Rectal smooth muscle tissue (tissue), 1 donor: ENCODE results near the gene AXDND1.
"Not testable (repeated sequence)": the region's sequence is repeated elsewhere in the genome, so short reads cannot be mapped to it uniquely, and the experiment has no call there.

Experiments
- H3K27ac ChIP-seq: one replicate; pipeline ENCODE4 v1.7.0; 2013; ENCODE audit warnings: low read depth, low read length, inconsistent platforms
- H3K27me3 ChIP-seq: one replicate; pipeline ENCODE4 v1.7.0; 2013; ENCODE audit warnings: low read length; ENCODE audit not compliant: control insufficient read depth, insufficient read depth
- H3K36me3 ChIP-seq: one replicate; pipeline ENCODE4 v1.7.0; 2013; ENCODE audit warnings: low read length; ENCODE audit not compliant: control insufficient read depth, insufficient read depth
- H3K4me1 ChIP-seq: one replicate; pipeline ENCODE4 v1.7.0; 2013; ENCODE audit warnings: low read length; ENCODE audit not compliant: control insufficient read depth, insufficient read depth
- H3K4me3 ChIP-seq: one replicate; pipeline ENCODE4 v1.7.0; 2013; ENCODE audit warnings: low read length
- H3K9ac ChIP-seq: one replicate; pipeline ENCODE4 v1.7.0; 2013; ENCODE audit warnings: low read length

Gene AXDND1

DNA sequence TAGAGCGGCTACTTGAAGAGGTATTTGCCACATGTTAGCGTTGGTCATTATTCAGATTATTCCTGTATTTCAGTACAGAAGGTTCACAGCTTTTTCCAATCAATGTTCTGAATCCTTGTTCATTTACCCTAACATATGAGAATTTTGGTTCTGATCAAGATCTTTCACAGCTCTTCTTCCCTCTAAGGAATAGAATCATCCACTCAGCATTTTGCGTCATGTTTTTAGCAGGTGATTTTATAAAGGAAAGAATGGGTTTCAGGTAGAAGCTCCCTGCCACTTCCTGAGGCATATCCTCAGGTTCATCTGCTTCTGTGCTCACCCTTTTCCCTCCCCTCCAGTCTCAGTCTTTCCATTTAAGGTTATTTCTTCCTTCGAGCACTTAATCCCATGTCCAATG is 143.6 kb downstream of the AXDND1 start:
- Histone ChIP-seq H3K9ac (no peak overlapping the region), H3K4me3 (no peak overlapping the region), H3K36me3 (no peaks in the 10 kb centered on the region), H3K4me1 (no peaks in the 10 kb centered on the region), H3K27ac (no peak overlapping the region), H3K27me3 (no peaks in the 10 kb centered on the region)

DNA sequence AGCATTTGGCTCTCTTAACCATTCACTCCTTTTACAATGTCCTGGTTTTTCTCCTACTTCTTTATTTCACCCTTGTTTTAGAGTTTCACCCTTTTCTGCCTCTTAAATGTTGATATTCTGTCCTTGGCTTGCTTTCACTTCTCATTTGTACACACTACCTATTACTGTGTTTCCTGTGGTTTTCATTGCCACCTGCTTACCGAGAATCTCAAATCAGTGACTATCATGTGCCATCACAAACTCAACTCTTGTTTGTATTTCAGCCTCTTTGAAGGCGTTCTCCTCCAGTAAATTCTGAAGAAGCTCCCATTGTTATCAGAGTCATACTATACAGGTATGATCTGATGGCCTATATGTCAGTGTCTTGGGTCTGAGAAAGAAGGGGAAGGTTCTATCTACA is 144.3 kb downstream of the AXDND1 start:
- no peak overlapping the region for H3K4me3 ChIP-seq
- H3K27me3 ChIP-seq: no peaks in the 10 kb centered on the region
- no peak overlapping the region for H3K27ac ChIP-seq

DNA sequence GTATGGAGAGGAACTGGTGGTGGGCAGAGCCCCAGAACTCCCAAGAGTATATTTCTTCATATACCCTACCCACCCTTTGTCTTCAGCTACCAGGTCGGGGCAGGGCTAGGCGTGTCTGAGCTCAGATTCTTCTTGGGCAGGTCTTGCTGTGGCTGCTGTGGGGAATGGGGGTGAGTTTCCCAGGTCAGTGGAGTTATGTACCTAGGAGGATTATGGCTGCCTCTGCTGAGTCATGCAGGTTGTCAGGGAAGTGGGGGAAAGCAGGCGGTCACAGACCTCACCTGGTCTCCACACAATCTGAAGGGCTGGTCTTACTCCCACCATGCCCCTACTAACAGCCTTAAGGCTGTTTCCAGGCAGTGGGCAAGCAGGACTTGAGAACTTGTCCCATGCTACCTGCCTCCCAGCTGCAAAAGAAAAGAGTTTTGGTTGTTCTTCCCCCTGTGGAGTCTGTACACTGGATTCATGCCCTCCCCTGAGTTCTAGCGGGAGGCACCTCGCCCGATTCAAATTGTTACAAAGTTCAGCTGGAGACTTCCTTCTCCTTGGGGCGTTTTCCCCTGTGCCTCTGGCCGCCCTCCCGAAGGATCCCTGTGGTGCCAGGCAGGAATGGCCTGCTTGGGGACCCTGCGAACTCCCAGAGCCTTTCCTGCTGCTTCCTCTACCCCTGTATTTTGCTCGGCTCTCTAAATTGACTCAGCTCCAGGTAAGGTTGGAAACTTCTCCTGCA is 151.4 kb downstream of the AXDND1 start:
- no peaks in the 10 kb centered on the region for H3K36me3 ChIP-seq
- no peak overlapping the region for H3K9ac ChIP-seq
- no peak overlapping the region for H3K27ac ChIP-seq
- H3K4me1 ChIP-seq: no peaks in the 10 kb centered on the region
- H3K27me3 ChIP-seq: no peaks in the 10 kb centered on the region
- no peak overlapping the region for H3K4me3 ChIP-seq

More for the DNA sequence above, 144.3 kb downstream of the AXDND1 start:
- H3K4me1 ChIP-seq: no peaks in the 10 kb centered on the region
- no peak overlapping the region for H3K9ac ChIP-seq
- no peaks in the 10 kb centered on the region for H3K36me3 ChIP-seq

DNA sequence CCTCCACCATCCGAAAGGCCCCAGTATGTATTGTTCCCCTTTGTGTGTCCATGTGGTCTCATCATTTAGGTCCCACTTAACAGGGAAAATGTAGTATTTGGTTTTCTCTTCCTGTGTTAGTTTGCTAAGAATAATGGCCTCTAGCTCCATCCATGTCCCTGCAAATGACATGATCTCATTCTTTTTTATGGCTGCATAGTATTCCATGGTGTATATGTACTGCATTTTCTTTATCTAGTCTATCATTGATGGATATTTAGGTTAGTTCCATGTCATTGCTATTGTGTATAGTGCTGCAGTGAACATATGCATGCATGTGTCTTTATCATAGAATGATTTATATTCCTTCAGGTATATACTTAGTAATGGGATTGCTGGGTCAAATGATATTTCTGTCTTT is 152.8 kb downstream of the AXDND1 start:
- H3K9ac ChIP-seq, H3K4me3 ChIP-seq, H3K36me3 ChIP-seq, H3K4me1 ChIP-seq, H3K27me3 ChIP-seq, H3K27ac ChIP-seq: not testable (repeated sequence)

DNA sequence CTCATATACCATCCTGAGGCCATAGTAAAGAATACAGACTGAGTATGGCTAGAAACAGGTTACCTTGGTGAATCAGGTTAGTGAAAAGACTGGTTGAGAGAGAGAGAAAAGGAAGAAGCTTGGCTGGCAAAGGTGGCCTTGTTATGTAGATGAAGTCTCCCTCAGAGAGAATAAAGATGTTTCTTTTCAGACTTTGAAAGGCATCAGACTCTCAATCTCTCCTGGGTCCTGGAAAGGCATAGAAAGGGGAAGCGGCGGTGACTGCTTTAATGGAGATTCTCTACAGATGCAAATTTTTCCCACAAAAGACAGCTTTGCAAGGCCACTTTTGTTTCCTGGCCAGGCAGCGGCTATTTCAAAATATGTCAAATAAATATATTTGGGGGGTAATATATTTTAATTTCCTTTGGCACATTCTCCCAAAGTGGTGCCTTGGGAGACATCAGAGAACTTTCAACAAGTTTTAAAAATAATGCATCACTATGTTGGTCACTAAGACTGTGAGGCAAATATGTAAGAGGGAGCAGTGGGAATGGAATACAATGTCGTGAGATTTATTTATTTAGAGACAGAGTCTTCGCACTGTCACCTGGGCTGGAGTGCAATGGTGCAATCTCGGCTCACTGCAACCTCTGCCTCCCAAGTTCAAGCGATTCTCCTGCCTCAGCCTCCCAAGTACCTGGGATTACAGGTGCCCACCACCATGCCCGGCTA is 163.9 kb downstream of the AXDND1 start:
- Histone ChIP-seq H3K4me1 (no peaks in the 10 kb centered on the region), H3K27me3 (no peaks in the 10 kb centered on the region), H3K27ac (no peak overlapping the region), H3K36me3 (no peaks in the 10 kb centered on the region), H3K9ac (no peak overlapping the region), H3K4me3 (no peak overlapping the region)

DNA sequence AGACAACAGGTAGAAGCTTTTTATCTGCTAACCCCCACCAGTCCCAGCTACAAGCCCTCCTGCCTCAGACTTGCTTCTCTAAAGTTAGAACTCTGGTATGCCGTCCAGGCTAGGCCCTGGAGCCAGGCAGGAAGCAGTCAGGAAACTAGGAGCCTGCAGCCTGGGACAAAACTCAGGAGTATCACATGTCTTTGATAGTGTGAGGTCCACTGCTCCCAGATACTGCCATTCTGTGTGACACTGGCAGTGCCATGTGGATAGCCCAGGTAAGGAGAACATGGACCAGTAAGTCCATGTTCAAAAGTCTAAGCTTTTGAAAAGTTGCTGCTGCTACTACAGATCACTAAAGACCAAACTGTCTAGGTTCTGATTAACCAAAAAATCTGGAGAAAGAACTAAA is 164.6 kb downstream of the AXDND1 start:
- Histone ChIP-seq H3K27ac (no peak overlapping the region), H3K4me3 (no peak overlapping the region), H3K27me3 (no peaks in the 10 kb centered on the region), H3K4me1 (no peaks in the 10 kb centered on the region), H3K36me3 (no peaks in the 10 kb centered on the region), H3K9ac (no peak overlapping the region)

DNA sequence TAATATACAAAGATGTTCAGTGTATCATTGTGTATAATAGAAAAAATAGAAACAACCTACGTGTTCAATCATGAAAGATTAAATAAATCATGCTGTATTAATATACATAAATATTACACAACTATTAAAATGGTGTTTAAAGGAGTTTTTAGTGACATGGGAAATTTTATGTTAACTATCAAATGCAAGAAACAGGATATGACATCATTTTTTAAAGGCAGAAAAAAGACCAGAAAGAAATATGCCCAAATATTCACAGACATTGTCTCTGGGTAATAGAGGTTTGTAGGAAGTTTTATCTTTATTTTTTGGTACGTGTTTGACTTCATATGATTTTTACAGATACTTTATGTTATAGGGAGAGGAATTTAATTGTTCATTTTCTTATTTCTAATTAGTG is 176.0 kb downstream of the AXDND1 start:
- Histone ChIP-seq H3K4me1 (no peaks in the 10 kb centered on the region), H3K4me3 (no peak overlapping the region), H3K27me3 (no peaks in the 10 kb centered on the region), H3K36me3 (no peaks in the 10 kb centered on the region), H3K9ac (no peak overlapping the region), H3K27ac (no peak overlapping the region)

DNA sequence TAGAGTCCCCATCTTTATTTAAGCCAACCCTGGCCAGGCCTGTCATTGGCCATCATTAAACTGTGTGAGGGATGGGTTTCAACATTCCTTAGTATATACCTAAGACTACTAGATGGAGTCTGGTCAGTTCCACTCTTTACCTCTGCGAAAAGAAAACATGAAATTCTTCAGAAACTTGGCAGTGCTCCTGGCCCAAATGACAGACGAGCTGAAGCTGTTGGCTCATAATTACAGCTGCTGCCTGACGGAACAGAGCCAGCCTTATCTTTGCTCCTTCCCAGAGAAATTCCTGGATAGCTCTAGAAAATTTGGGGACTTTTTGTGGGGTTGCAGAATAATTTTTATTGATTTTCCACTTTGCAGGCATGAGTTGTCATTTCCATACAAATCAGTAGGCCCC is 179.6 kb downstream of the AXDND1 start:
- Histone ChIP-seq H3K4me1 (no peaks in the 10 kb centered on the region), H3K4me3 (no peak overlapping the region), H3K27me3 (no peaks in the 10 kb centered on the region), H3K36me3 (no peaks in the 10 kb centered on the region), H3K9ac (no peak overlapping the region), H3K27ac (no peak overlapping the region)

DNA sequence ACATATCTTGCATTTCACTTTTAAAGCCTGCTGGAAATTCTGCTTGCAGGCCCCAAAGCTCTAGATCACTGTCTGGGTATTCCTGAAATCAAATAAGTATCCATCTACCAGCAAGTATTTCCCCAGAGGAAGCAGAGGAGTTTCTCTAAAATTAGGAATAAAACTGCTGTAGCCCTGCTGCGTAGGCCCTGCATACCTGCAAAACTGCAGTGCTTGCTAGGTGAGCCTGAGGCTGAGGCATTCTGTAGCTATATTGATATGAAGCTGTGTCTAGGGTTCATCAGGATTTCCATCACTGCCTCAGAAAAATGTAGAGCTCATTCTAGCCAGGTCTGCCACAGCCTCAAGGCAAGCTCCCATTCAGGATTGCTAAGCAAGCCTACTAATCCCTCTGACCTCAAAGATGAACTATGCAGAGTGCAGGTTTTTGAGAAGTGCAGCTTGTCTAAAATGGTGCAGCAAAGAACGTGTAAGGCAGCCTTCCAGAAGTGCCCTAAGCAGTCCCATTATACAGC is 181.3 kb downstream of the AXDND1 start:
- Histone ChIP-seq H3K27me3 (no peaks in the 10 kb centered on the region), H3K4me3 (no peak overlapping the region), H3K27ac (no peak overlapping the region), H3K4me1 (no peaks in the 10 kb centered on the region), H3K36me3 (no peaks in the 10 kb centered on the region), H3K9ac (no peak overlapping the region)

DNA sequence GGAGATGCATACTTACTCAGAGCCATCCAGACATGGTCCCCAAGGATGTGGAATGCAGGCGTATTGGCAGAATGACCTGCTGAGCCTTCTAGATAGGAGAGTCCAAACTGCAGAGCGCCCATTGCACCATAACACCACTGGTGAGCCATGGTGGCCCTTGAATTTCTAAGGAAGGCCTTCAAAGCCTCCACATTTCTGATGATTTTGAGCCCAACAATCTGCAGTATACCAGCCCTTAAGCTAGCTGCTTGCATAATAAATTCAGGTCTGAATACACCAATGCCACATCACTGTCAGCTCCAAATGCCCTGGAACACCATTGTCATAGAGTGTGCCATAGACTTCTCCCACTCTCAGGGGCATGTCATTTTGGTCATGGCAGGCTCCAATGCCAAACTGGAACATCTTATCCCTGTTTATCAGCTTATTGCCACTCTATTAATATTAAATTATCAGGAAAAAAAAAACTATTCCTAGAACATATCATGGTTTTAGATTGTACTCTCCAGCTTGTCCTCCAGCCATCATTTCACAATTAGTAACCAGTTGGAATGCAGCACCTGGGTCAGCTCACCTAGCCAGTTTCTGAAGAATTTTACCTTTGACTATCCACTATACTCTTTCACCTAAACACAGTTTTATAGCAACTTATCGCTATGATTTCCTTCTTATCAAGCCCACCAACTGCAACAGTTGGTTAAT is 183.0 kb downstream of the AXDND1 start:
- Histone ChIP-seq H3K27ac (no peak overlapping the region), H3K9ac (no peak overlapping the region), H3K27me3 (no peaks in the 10 kb centered on the region), H3K36me3 (no peaks in the 10 kb centered on the region), H3K4me1 (no peaks in the 10 kb centered on the region), H3K4me3 (no peak overlapping the region)

DNA sequence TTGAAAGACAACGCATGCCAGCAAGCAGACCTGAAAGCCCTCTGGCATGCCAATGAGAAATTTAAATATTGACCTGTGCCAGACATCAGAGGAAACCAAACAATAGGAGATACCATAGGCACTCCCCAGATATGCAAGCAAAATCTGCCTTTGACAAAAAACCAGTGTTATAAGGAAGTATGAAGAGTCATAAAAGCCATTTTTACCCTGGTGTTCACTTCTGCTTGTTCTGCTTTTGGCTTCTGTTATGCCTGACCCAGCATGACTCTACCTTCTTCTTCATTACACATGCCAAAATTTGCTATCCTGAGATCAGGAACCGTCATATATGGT is 183.6 kb downstream of the AXDND1 start:
- Histone ChIP-seq H3K36me3 (no peaks in the 10 kb centered on the region), H3K27me3 (no peaks in the 10 kb centered on the region), H3K4me3 (no peak overlapping the region), H3K4me1 (no peaks in the 10 kb centered on the region), H3K9ac (no peak overlapping the region), H3K27ac (no peak overlapping the region)

DNA sequence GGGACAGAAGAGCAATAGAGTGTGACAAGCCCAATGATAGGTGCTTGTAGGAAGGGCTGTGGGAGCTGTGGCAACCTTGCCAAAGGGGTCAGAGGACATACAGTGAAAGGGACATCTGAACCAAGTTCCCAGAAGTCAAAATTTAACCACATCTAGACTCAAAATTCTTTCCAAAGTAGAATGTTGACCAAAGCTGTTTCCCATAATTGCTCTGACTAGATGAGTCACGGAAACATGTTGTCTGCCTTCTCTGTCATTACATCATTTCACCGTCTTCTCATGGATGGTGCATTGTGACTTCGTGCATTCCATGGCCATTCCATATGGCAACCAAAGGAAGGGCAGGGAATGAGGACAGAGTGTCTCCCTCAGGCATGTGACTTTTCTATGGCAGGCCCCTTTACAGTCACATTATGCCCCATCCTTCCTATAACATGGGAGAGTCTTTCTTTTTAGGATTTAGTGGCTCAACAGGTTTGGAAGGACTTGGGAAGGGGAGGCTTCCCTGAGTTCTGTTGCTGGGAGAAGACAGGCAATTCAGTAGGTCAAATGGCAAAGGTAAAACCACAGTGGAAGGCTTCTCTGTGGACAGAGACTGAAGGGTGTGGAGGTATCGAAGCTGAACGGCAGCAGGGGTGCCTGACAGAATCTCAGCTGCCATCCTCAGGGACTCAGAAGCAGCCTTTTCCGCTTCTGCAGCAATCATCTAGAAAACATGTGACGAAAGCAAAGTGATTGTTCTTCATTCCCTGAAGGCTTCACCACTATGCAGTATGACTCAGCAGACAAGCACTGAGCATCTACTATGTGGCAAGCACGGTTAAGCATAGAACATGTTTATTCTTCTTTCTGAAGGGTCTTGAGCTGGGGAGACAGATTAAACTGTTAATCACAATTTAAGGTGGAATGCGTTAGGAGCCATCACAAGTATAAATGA is 185.2 kb downstream of the AXDND1 start:
- no peak overlapping the region for H3K4me3 ChIP-seq
- H3K9ac ChIP-seq: no peak overlapping the region
- no peaks in the 10 kb centered on the region for H3K4me1 ChIP-seq
- H3K36me3 ChIP-seq: no peaks in the 10 kb centered on the region
- H3K27me3 ChIP-seq: no peaks in the 10 kb centered on the region
- no peak overlapping the region for H3K27ac ChIP-seq
